ENCODE measurements around the gene ASB10.

The ASB10 gene

DNA sequence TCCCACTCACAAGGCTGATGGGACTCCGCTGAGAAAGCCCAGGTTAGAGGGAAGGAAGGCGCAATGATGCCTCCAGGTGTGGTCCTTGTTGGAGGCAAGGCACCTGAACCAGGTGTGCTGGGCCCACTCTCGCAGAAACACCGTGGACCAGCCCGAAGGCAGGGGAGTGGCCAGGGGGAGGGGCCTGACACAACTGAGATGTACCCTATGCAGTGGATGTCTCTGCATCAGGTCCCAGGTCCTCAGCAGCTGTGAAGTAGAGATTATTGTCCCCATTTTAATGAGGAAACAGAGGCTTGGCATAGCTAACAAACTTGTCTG lies 51.6 kb downstream of the ASB10 start:
- H3K56ac ChIP-seq (ENCODE audit: low read length): no peak overlapping the region
- no peak overlapping the region for H4K5ac ChIP-seq (ENCODE audit: low read length)
- H2BK120ac ChIP-seq (ENCODE audit: low read depth, low read length): no peak overlapping the region
- no peak overlapping the region for H2BK5ac ChIP-seq (ENCODE audit: low read length)
- H3K79me2 ChIP-seq (ENCODE audit: control insufficient read depth, insufficient read depth, low read length): no peaks in the 10 kb centered on the region
- H3K4me2 ChIP-seq (ENCODE audit: low read length): no peak overlapping the region
- no peak overlapping the region for H3K23ac ChIP-seq (ENCODE audit: low read length)
- peaks cover 17% of the 10 kb centered on the region for H3K4me1 ChIP-seq (ENCODE audit: control insufficient read depth, low read depth, low read length)
- WGBS (ENCODE audit: extremely low coverage, insufficient coverage, low lambda C conversion rate): no CpG with 5 or more reads among the region's 5 CpGs
- DNase-seq: no peak
- H4K8ac ChIP-seq (ENCODE audit: low read depth, low read length): no peak overlapping the region
- H3K4ac ChIP-seq (ENCODE audit: low read depth, low read length): no peak overlapping the region
- no peaks in the 10 kb centered on the region for H3K27me3 ChIP-seq (ENCODE audit: insufficient read depth, low read length, poor library complexity)
- no peak overlapping the region for H3K4me3 ChIP-seq (ENCODE audit: low read length)
- no peaks in the 10 kb centered on the region for H3K79me1 ChIP-seq (ENCODE audit: low read length)
- H3K36me3 ChIP-seq (ENCODE audit: control insufficient read depth, insufficient read depth, low read length): peaks cover 1% of the 10 kb centered on the region
- no peak overlapping the region for H2BK15ac ChIP-seq (replicated peaks; ENCODE audit: low read depth)
- no peak overlapping the region for H2AK5ac ChIP-seq (ENCODE audit: low read length)
- no peak overlapping the region for H3K18ac ChIP-seq (ENCODE audit: low read length)
- H3K27ac ChIP-seq (ENCODE audit: low read depth, low read length): no peak overlapping the region
- no peak overlapping the region for H3K9ac ChIP-seq (ENCODE audit: low read length)

DNA sequence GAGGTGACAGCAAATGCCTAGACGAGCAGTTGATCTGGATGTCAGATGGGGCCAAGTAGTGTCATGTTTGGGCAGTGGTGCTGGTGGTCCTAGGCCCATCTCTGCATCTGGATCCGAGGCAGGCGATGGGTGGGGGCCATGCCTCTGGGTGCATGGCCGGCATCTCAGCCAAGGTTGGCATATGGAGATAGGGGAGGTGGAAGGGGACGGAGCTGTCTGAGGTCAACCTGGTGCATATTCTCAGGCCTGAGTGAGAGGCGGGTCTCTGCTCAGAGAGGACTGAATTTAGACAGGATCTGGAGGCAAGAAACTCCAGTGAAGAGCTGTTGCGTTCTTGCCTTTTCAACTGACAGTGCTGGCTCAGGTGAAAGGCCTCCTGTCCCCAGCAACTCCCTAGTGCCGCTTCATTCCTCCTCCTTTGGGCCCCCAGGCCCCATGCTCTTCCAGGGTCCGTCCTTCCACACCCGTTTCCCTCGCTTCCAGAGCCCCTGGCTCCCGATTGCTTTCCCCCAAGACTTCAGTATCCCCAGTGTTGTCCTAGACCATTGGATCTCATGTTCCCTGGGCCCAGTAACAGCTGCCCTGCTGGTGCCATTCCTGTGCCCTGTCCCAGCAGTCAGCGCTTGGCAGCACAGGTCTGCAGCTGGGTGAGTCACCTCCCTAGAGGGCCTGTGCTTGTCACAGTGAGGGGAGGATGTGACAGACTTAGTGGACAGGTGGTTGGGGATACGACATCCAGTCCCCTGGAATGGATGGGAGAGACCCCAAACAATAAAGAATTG lies 52.1 kb downstream of the ASB10 start:
- Histone ChIP-seq H3K27me3 (ENCODE audit: insufficient read depth, low read length, poor library complexity) (no peaks in the 10 kb centered on the region), H2BK120ac (ENCODE audit: low read depth, low read length) (no peak overlapping the region), H3K79me2 (ENCODE audit: control insufficient read depth, insufficient read depth, low read length) (no peaks in the 10 kb centered on the region), H3K23ac (ENCODE audit: low read length) (no peak overlapping the region), H3K9ac (ENCODE audit: low read length) (no peak overlapping the region), H4K5ac (ENCODE audit: low read length) (no peak overlapping the region), H2BK5ac (ENCODE audit: low read length) (no peak overlapping the region), H3K4me1 (ENCODE audit: control insufficient read depth, low read depth, low read length) (peaks cover 17% of the 10 kb centered on the region), H3K56ac (ENCODE audit: low read length) (no peak overlapping the region), H3K4me2 (ENCODE audit: low read length) (no peak overlapping the region), H3K4me3 (ENCODE audit: low read length) (no peak overlapping the region), H3K18ac (ENCODE audit: low read length) (no peak overlapping the region), H3K36me3 (ENCODE audit: control insufficient read depth, insufficient read depth, low read length) (peaks cover 1% of the 10 kb centered on the region), H3K4ac (ENCODE audit: low read depth, low read length) (no peak overlapping the region), H2AK5ac (ENCODE audit: low read length) (no peak overlapping the region), H3K27ac (ENCODE audit: low read depth, low read length) (no peak overlapping the region), H4K8ac (ENCODE audit: low read depth, low read length) (no peak overlapping the region), H3K79me1 (ENCODE audit: low read length) (no peaks in the 10 kb centered on the region), H2BK15ac (replicated peaks; ENCODE audit: low read depth) (no peak overlapping the region)
- DNase-seq: no peak
- no CpG with 5 or more reads among the region's 14 CpGs for WGBS (ENCODE audit: extremely low coverage, insufficient coverage, low lambda C conversion rate)

DNA sequence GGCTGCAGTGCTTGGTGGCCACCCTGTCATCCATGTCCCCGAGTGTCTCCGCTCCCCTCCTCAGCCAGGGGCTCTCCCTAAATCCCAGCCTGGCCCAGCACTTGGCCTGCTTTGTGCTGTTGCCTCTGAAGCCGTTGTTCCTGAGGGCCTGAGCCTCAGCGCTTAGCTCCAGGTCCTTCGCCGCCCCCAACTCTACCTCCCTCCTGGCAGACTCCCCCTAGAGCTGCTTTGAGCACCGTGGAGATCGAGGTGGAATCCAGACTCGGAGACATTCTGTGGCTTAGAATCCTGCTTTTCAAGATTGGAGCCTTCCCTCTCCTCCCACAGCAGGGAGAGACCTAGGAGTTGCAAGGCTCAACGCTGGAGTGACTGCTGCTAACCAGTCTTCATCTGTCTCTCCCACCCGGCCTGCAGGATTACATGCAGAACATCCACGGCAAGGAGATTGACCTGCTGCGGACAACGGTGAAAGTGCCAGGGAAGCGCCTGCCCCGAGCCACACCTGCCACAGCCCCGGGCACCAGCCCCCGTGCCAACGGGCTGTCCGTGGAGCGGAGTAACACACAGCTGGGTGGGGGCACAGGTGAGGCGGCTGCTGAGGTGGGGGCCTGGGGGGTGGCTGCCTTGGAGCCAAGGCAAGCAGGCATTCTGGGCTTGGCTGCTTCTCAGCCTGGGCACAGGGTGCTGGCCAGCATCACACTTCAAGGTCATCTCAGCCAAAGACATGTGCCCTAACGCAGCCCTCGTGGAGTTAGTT lies 52.9 kb downstream of the ASB10 start:
- no peak overlapping the region for H3K27ac ChIP-seq (ENCODE audit: low read depth, low read length)
- H2BK5ac ChIP-seq (ENCODE audit: low read length): no peak overlapping the region
- no peak overlapping the region for H3K4me3 ChIP-seq (ENCODE audit: low read length)
- no peak overlapping the region for H3K18ac ChIP-seq (ENCODE audit: low read length)
- no peak overlapping the region for H3K9ac ChIP-seq (ENCODE audit: low read length)
- no peak overlapping the region for H4K8ac ChIP-seq (ENCODE audit: low read depth, low read length)
- H3K27me3 ChIP-seq (ENCODE audit: insufficient read depth, low read length, poor library complexity): no peaks in the 10 kb centered on the region
- no peak overlapping the region for H3K4me2 ChIP-seq (ENCODE audit: low read length)
- no peak for DNase-seq
- no peak overlapping the region for H3K23ac ChIP-seq (ENCODE audit: low read length)
- peaks cover 3% of the 10 kb centered on the region for H3K36me3 ChIP-seq (ENCODE audit: control insufficient read depth, insufficient read depth, low read length)
- WGBS (ENCODE audit: extremely low coverage, insufficient coverage, low lambda C conversion rate): no CpG with 5 or more reads among the region's 24 CpGs
- peaks cover 17% of the 10 kb centered on the region for H3K4me1 ChIP-seq (ENCODE audit: control insufficient read depth, low read depth, low read length)
- no peak overlapping the region for H3K56ac ChIP-seq (ENCODE audit: low read length)
- H4K5ac ChIP-seq (ENCODE audit: low read length): no peak overlapping the region
- no peaks in the 10 kb centered on the region for H3K79me2 ChIP-seq (ENCODE audit: control insufficient read depth, insufficient read depth, low read length)
- H2BK15ac ChIP-seq (replicated peaks; ENCODE audit: low read depth): no peak overlapping the region
- H2BK120ac ChIP-seq (ENCODE audit: low read depth, low read length): no peak overlapping the region
- H3K79me1 ChIP-seq (ENCODE audit: low read length): no peaks in the 10 kb centered on the region
- no peak overlapping the region for H2AK5ac ChIP-seq (ENCODE audit: low read length)
- no peak overlapping the region for H3K4ac ChIP-seq (ENCODE audit: low read depth, low read length)

DNA sequence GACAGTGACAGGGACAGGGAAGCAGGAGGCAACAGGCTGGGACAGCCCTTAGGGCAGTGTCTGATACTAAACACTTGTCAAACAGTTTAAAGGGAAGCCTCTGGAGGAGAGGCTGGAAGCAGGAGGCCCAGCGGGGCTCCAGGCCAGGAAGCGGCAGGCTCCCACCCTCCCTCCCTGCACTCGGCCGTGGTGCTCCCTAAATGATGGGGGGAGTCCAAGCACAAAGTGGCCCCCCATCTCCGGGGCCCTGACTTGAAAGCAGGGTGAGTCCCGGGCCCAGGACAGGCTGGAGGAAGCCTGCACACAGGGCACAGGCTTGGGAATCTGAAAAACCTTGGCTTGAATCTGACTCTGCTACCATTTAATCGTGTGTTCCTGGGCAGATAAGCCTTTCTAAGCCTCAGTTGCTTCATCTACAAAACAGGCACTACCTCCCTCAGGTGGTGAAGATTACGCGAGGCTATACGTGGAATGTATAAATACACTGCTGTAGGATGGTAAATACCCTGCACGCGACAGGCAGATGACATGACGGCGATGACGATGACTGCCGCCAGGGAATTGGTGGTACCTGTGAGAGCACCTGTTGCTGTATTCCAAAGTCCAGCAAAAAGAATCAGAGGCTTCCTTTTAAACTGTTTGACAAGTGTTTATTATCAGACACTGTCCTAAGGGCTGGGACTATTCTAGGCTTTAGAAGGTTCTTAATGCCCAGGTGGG lies 53.6 kb downstream of the ASB10 start:
- Histone ChIP-seq H3K18ac (ENCODE audit: low read length) (no peak overlapping the region), H3K56ac (ENCODE audit: low read length) (no peak overlapping the region), H3K36me3 (ENCODE audit: control insufficient read depth, insufficient read depth, low read length) (peaks cover 5% of the 10 kb centered on the region), H4K8ac (ENCODE audit: low read depth, low read length) (no peak overlapping the region), H2BK5ac (ENCODE audit: low read length) (no peak overlapping the region), H3K4me3 (ENCODE audit: low read length) (no peak overlapping the region), H3K27me3 (ENCODE audit: insufficient read depth, low read length, poor library complexity) (no peaks in the 10 kb centered on the region), H3K4me2 (ENCODE audit: low read length) (no peak overlapping the region), H3K27ac (ENCODE audit: low read depth, low read length) (no peak overlapping the region), H3K4me1 (ENCODE audit: control insufficient read depth, low read depth, low read length) (peaks cover 11% of the 10 kb centered on the region), H2BK15ac (replicated peaks; ENCODE audit: low read depth) (no peak overlapping the region), H3K79me1 (ENCODE audit: low read length) (no peaks in the 10 kb centered on the region), H3K23ac (ENCODE audit: low read length) (no peak overlapping the region), H2AK5ac (ENCODE audit: low read length) (no peak overlapping the region), H4K5ac (ENCODE audit: low read length) (no peak overlapping the region), H3K9ac (ENCODE audit: low read length) (no peak overlapping the region), H3K79me2 (ENCODE audit: control insufficient read depth, insufficient read depth, low read length) (no peaks in the 10 kb centered on the region), H2BK120ac (ENCODE audit: low read depth, low read length) (no peak overlapping the region), H3K4ac (ENCODE audit: low read depth, low read length) (no peak overlapping the region)
- WGBS (ENCODE audit: extremely low coverage, insufficient coverage, low lambda C conversion rate): no CpG with 5 or more reads among the region's 16 CpGs
- no peak for DNase-seq

DNA sequence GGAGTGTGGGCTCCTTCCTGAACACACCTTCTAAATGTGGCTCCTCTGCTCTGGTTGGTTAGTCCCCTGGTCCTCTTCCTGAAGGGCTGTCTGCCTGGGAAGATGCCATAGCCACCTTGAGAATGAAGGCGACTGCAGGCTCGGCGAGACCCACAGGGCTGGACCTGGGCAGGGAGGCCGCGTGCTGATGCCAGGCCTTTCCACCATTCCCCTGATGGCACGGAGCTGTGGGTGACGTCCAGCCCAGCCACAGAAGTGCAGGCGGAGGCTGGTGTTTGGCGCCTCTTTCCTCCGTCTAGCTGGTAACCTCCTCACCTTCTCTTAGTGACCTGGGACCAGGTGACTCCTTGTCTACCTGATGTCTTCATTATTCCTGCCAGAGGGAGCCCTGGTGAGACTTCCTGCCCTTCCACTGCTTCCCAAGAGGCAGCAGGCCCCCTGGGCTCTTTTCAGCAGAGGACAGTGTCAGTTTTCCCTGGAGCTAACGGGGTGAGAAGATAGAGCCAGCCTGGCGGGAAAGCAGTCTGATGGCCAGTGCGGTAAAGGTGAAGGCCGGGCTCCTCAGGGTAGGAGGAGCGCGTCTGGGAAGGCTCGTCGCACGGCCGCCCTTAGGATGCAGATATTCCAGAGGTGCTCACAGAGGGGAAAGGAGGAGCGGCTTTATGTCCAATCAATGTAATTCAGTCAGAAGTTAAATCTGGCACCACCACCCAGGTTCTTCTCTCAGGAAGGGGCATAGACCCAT lies 54.4 kb downstream of the ASB10 start:
- DNase-seq: no peak
- Histone ChIP-seq H2BK120ac (ENCODE audit: low read depth, low read length) (no peak overlapping the region), H3K4me1 (ENCODE audit: control insufficient read depth, low read depth, low read length) (peaks cover 9% of the 10 kb centered on the region), H4K8ac (ENCODE audit: low read depth, low read length) (no peak overlapping the region), H3K36me3 (ENCODE audit: control insufficient read depth, insufficient read depth, low read length) (peaks cover 5% of the 10 kb centered on the region), H3K79me1 (ENCODE audit: low read length) (no peaks in the 10 kb centered on the region), H3K4me2 (ENCODE audit: low read length) (no peak overlapping the region), H3K23ac (ENCODE audit: low read length) (no peak overlapping the region), H3K4me3 (ENCODE audit: low read length) (no peak overlapping the region), H3K9ac (ENCODE audit: low read length) (no peak overlapping the region), H2BK5ac (ENCODE audit: low read length) (no peak overlapping the region), H3K79me2 (ENCODE audit: control insufficient read depth, insufficient read depth, low read length) (no peaks in the 10 kb centered on the region), H2BK15ac (replicated peaks; ENCODE audit: low read depth) (no peak overlapping the region), H3K56ac (ENCODE audit: low read length) (no peak overlapping the region), H2AK5ac (ENCODE audit: low read length) (no peak overlapping the region), H3K18ac (ENCODE audit: low read length) (no peak overlapping the region), H4K5ac (ENCODE audit: low read length) (no peak overlapping the region), H3K27ac (ENCODE audit: low read depth, low read length) (no peak overlapping the region), H3K27me3 (ENCODE audit: insufficient read depth, low read length, poor library complexity) (no peaks in the 10 kb centered on the region), H3K4ac (ENCODE audit: low read depth, low read length) (no peak overlapping the region)
- WGBS (ENCODE audit: extremely low coverage, insufficient coverage, low lambda C conversion rate): no CpG with 5 or more reads among the region's 21 CpGs

Data from mesendoderm (in vitro differentiated cells).